K562 (cell line): ENCODE results near the gene MPZL1. TPM values are rescaled to one million over a fixed set of nuclear protein-coding genes. Genes with fewer than 3 reads are reported as not detected.
A peak's percentile ranks its signal among the peaks of the same experiment; 100 is the strongest.

ENCODE experiments used
- ATF4 ChIP-seq: fragments of 450-650 bp; formaldehyde crosslinking; IDR thresholded peaks from 2 replicates; pipeline ENCODE4 v1.4.0; 2022; ENCODE audit warnings: mild to moderate bottlenecking, moderate library complexity
- DDX20 ChIP-seq: fragments of 450-650 bp; IDR thresholded peaks from 2 replicates; pipeline ENCODE4 v1.6.1; 2016; ENCODE audit warnings: missing genetic modification characterization, low read depth, mild to moderate bottlenecking, missing compliant biosample characterization, moderate library complexity
- DPF2 ChIP-seq: fragments of 450-650 bp; IDR thresholded peaks from 2 replicates; pipeline ENCODE4 v1.6.1; 2016
- E2F3 ChIP-seq: fragments of 250-450 bp; sonication (Bioruptor Pico); IDR thresholded peaks from 2 replicates; pipeline ENCODE4 v1.4.0; 2020; ENCODE audit warnings: mild to moderate bottlenecking
- EP300 ChIP-seq: IDR thresholded peaks from 2 replicates; pipeline ENCODE4 v1.6.1; 2012; ENCODE audit warnings: low read length, improper control_type of control experiment
- HMG20A ChIP-seq: fragments of 450-650 bp; formaldehyde crosslinking; conservative IDR thresholded peaks from 2 replicates; pipeline ENCODE4 v1.4.0; 2020; ENCODE audit warnings: mild to moderate bottlenecking, mixed read lengths
- JUNB ChIP-seq: fragments of 450-650 bp; formaldehyde crosslinking; conservative IDR thresholded peaks from 2 replicates; pipeline ENCODE4 v1.4.0; 2020; ENCODE audit warnings: mild to moderate bottlenecking
- MAFF ChIP-seq: IDR thresholded peaks from 2 replicates; pipeline ENCODE4 v1.6.1; 2012; ENCODE audit warnings: low read length, improper control_type of control experiment
- NFE2 ChIP-seq: IDR thresholded peaks from 2 replicates; pipeline ENCODE4 v1.6.1; 2014; ENCODE audit warnings: antibody characterized with exemption, low read depth
- PTTG1 ChIP-seq: fragments of 450-650 bp; IDR thresholded peaks from 2 replicates; pipeline ENCODE4 v1.6.1; 2016; ENCODE audit warnings: low read depth, mild to moderate bottlenecking, missing genetic modification characterization, missing compliant biosample characterization
- RAD21 ChIP-seq, 2 experiments: fragments of 250-450 bp in 1 of 2; fragments of 450-650 bp in 1 of 2; sonication (Bioruptor Pico) in 1 of 2; formaldehyde crosslinking in 1 of 2; IDR thresholded peaks in 1 of 2; conservative IDR thresholded peaks in 1 of 2; 2 replicates each; pipeline versions ENCODE4 v1.4.0 to v1.8.0; 2020 to 2022; ENCODE audit warnings: mild to moderate bottlenecking in 2 of 2, moderate library complexity in 1 of 2
- SMARCC2 ChIP-seq: fragments of 450-650 bp; IDR thresholded peaks from 2 replicates; pipeline ENCODE4 v1.6.1; 2017; ENCODE audit warnings: antibody characterized with exemption, moderate library complexity, mild to moderate bottlenecking, low read depth
- SMARCE1 ChIP-seq: fragments of 450-650 bp; IDR thresholded peaks from 2 replicates; pipeline ENCODE4 v1.7.1; 2016; ENCODE audit warnings: mild to moderate bottlenecking
- SUPT5H ChIP-seq: fragments of 450-650 bp; IDR thresholded peaks from 2 replicates; pipeline ENCODE4 v1.6.1; 2016
- TAF1 ChIP-seq: IDR thresholded peaks from 2 replicates; pipeline ENCODE4 v1.6.1; 2011; ENCODE audit warnings: mild to moderate bottlenecking, low read length, moderate library complexity; ENCODE audit not compliant: insufficient read depth, control insufficient read depth, severe bottlenecking; ENCODE audit errors: extremely low read depth
- TBP ChIP-seq: optimal IDR thresholded peaks from 2 replicates; pipeline ENCODE3; 2011; ENCODE audit warnings: low read depth, low read length, improper control_type of control experiment
- TRIM24 ChIP-seq, 2 experiments: fragments of 450-650 bp; IDR thresholded peaks; 2 replicates each; pipeline ENCODE4 v1.6.1; 2016
- ZBTB49 ChIP-seq: sonication (generic); formaldehyde crosslinking; IDR thresholded peaks from 2 replicates; pipeline ENCODE4 v1.8.0; 2022; ENCODE audit warnings: missing genetic modification reagents, mild to moderate bottlenecking, borderline replicate concordance
- ZMIZ1 ChIP-seq, 2 experiments: fragments of 150-350 bp in 1 of 2; IDR thresholded peaks; 2 replicates each; pipeline ENCODE4 v1.6.1; 2012 to 2016; ENCODE audit warnings: low read depth in 2 of 2, low read length in 2 of 2, mild to moderate bottlenecking in 1 of 2, moderate library complexity in 1 of 2
- ZNF124 ChIP-seq: sonication (generic); formaldehyde crosslinking; IDR thresholded peaks from 2 replicates; pipeline ENCODE4 v1.8.1; 2022; ENCODE audit warnings: missing genetic modification reagents
- ZNF23 ChIP-seq: fragments of 250-450 bp; sonication (Bioruptor Pico); IDR thresholded peaks from 2 replicates; pipeline ENCODE4 v1.4.0; 2020; ENCODE audit warnings: mild to moderate bottlenecking
- ZNF431 ChIP-seq: sonication (generic); formaldehyde crosslinking; IDR thresholded peaks from 2 replicates; pipeline ENCODE4 v1.8.0; 2022; ENCODE audit warnings: mild to moderate bottlenecking, missing genetic modification reagents
- polyA plus RNA-seq, 8 experiments: library from polyadenylated mRNA; depleted of rRNA in 4 of 8; stranded (reverse) in 5 of 8; unstranded in 3 of 8; fragments of >200 nt; fragmentation: Nextera tagmentation in 2 of 8; fragmentation: Illumina TruSeq in 1 of 8; extraction: Ambion mirVana in 2 of 8; extraction: Trizol in 1 of 8; gene quantifications; 2 replicates each; pipeline versions ENCODE4 v1.2.1 to v1.2.3, GENCODE V29; 2011 to 2014; ENCODE audit warnings: inconsistent platforms in 1 of 8, missing spikeins in 1 of 8
- total RNA-seq, 7 experiments: library from RNA; depleted of rRNA in 6 of 7; stranded (reverse); fragments of >200 nt in 6 of 7; fragmentation: Illumina TruSeq in 2 of 7; extraction: Trizol in 2 of 7; gene quantifications; 2 replicates each; pipeline versions ENCODE4 v1.2.1 to v1.2.3, GENCODE V29; 2011 to 2021; ENCODE audit warnings: low replicate concordance in 1 of 7

The MPZL1 gene
- total and polyA plus RNA-seq, 9 of the 15 experiments (the other 6 are each of a cell fraction or from before 2014, with no cell fraction given) = 14.5 to 153 (median 66.5) TPM

GRCh38 chr1:167819849-167820683 is 98.3 kb downstream of the MPZL1 start (continued):
- TF ChIP-seq RAD21 (CRISPR knock-in tag; conservative IDR thresholded peaks at IDR 0.05 in 1 of 2, IDR thresholded peaks at IDR 0.05 in 1 of 2) = peak; percentile 25 to 36; a peak in 3 of 4 replicates
- no peak for TF ChIP-seq PTTG1 (tag)
- TF ChIP-seq DDX20 = no peak
- no peak for TF ChIP-seq ZBTB49
- 0 out of 2 replicates have a peak, but pooled peaks have one; percentile 46 for TF ChIP-seq ZNF23 (CRISPR knock-in tag)
- peak; percentile 54 for TF ChIP-seq SMARCC2
- TF ChIP-seq TAF1 = peak; percentile 70
- peak in 1 of 2 experiments; percentile 77; a peak in 2 of 4 replicates for TF ChIP-seq TRIM24 (IDR thresholded peaks at IDR 0.05)
- TF ChIP-seq NFE2 = peak; percentile 93
- no peak for TF ChIP-seq ZMIZ1 (IDR thresholded peaks at IDR 0.05; ENCODE audit: low read depth in 2 of 2, low read length in 2 of 2)
- peak; percentile 88 for TF ChIP-seq DPF2
- peak; percentile 40 for TF ChIP-seq TBP
- no peak for TF ChIP-seq ZNF124 (CRISPR knock-in tag)
- peak; percentile 88 for TF ChIP-seq MAFF
- TF ChIP-seq EP300 = peak; percentile 42; the same call in 1 of the 2 replicates
- TF ChIP-seq ATF4 (CRISPR knock-in tag) = 0 out of 2 replicates have a peak, but pooled peaks have one; percentile 60
- TF ChIP-seq HMG20A (CRISPR knock-in tag) = 0 out of 2 replicates have a peak, but pooled peaks have one; percentile 69
- TF ChIP-seq JUNB (CRISPR knock-in tag) = peak; percentile 57; the same call in 1 of the 2 replicates
- peak; percentile 74 for TF ChIP-seq SMARCE1
- TF ChIP-seq ZNF431 (CRISPR knock-in tag) = 0 out of 2 replicates have a peak, but pooled peaks have one; percentile 69
- peak; percentile 73; the same call in 1 of the 2 replicates for TF ChIP-seq E2F3 (CRISPR knock-in tag)
- TF ChIP-seq SUPT5H = peak; percentile 67
